Measurements from ENCODE around the gene LGR6. TPM values are rescaled to one million over a fixed set of nuclear protein-coding genes. Genes with fewer than 3 reads are reported as not detected.

Gene LGR6
- total and polyA plus RNA-seq, 2 experiments from 2014 or later: 0.80 to 1.5 TPM

GRCh38 chr1:202233804-202234203 is 40.2 kb downstream of the LGR6 start:
- H3K4me1 ChIP-seq (ENCODE audit: insufficient read depth): peaks cover 9% of the 10 kb centered on the region
- peak overlapping the region; percentile 62 for H3K27ac ChIP-seq
- no peaks in the 10 kb centered on the region for H4K20me1 ChIP-seq (ENCODE audit: insufficient read depth, poor library complexity, severe bottlenecking)
- WGBS (ENCODE audit: low lambda C conversion rate, missing lambda C conversion rate): 53% methylated on average over 2 of the region's 2 CpGs
- H2AFZ ChIP-seq: no peak overlapping the region
- H3K9me3 ChIP-seq (ENCODE audit: low read depth): no peaks in the 10 kb centered on the region
- no peaks in the 10 kb centered on the region for H3K79me2 ChIP-seq
- H3K27me3 ChIP-seq: no peaks in the 10 kb centered on the region
- H3K4me3 ChIP-seq: no peak overlapping the region
- DNase-seq (ENCODE audit: low spot score): no peak
- H3K4me2 ChIP-seq: no peak overlapping the region
- no peaks in the 10 kb centered on the region for H3K9me2 ChIP-seq (replicated peaks; ENCODE audit: insufficient read depth)
- no peaks in the 10 kb centered on the region for H3K36me3 ChIP-seq (replicated peaks; ENCODE audit: insufficient read depth, low read depth)
- TF ChIP-seq CTCF (IDR thresholded peaks at IDR 0.05; ENCODE audit: poor library complexity): no peak
- no peak for TF ChIP-seq EZH2phosphoT487 (IDR thresholded peaks at IDR 0.05; ENCODE audit: low read depth, severe bottlenecking, unreplicated experiment)
- TF ChIP-seq EZH2 (IDR thresholded peaks at IDR 0.05; ENCODE audit: borderline replicate concordance): no peak

GRCh38 chr1:202234331-202235002 is 40.9 kb downstream of the LGR6 start:
- no peak for TF ChIP-seq EZH2 (IDR thresholded peaks at IDR 0.05; ENCODE audit: borderline replicate concordance)
- 80% methylated on average over 3 of the region's 3 CpGs for WGBS (ENCODE audit: low lambda C conversion rate, missing lambda C conversion rate)
- peak overlapping the region; percentile 62 for H3K27ac ChIP-seq

GRCh38 chr1:202235003-202235660 is 41.5 kb downstream of the LGR6 start:
- H3K27ac ChIP-seq: peak overlapping the region; percentile 80

More at GRCh38 chr1:202234331-202235002, 40.9 kb downstream of the LGR6 start:
- H2AFZ ChIP-seq: no peak overlapping the region
- H3K4me1 ChIP-seq (ENCODE audit: insufficient read depth): peaks cover 9% of the 10 kb centered on the region
- H3K27me3 ChIP-seq: no peaks in the 10 kb centered on the region
- H3K4me3 ChIP-seq: no peak overlapping the region
- no peaks in the 10 kb centered on the region for H3K9me2 ChIP-seq (replicated peaks; ENCODE audit: insufficient read depth)
- H4K20me1 ChIP-seq (ENCODE audit: insufficient read depth, poor library complexity, severe bottlenecking): no peaks in the 10 kb centered on the region
- no peak for DNase-seq (ENCODE audit: low spot score)
- H3K36me3 ChIP-seq (replicated peaks; ENCODE audit: insufficient read depth, low read depth): no peaks in the 10 kb centered on the region
- H3K79me2 ChIP-seq: no peaks in the 10 kb centered on the region
- no peaks in the 10 kb centered on the region for H3K9me3 ChIP-seq (ENCODE audit: low read depth)
- no peak overlapping the region for H3K4me2 ChIP-seq

More at GRCh38 chr1:202235003-202235660, 41.5 kb downstream of the LGR6 start:
- H4K20me1 ChIP-seq (ENCODE audit: insufficient read depth, poor library complexity, severe bottlenecking): no peaks in the 10 kb centered on the region
- WGBS (ENCODE audit: low lambda C conversion rate, missing lambda C conversion rate): 86% methylated on average over 7 of the region's 7 CpGs
- H3K27me3 ChIP-seq: no peaks in the 10 kb centered on the region
- H3K9me3 ChIP-seq (ENCODE audit: low read depth): no peaks in the 10 kb centered on the region
- no peaks in the 10 kb centered on the region for H3K36me3 ChIP-seq (replicated peaks; ENCODE audit: insufficient read depth, low read depth)
- TF ChIP-seq CTCF (IDR thresholded peaks at IDR 0.05; ENCODE audit: poor library complexity) (no peak), EZH2 (IDR thresholded peaks at IDR 0.05; ENCODE audit: borderline replicate concordance) (no peak), EZH2phosphoT487 (IDR thresholded peaks at IDR 0.05; ENCODE audit: low read depth, severe bottlenecking, unreplicated experiment) (no peak)
- no peak overlapping the region for H3K4me3 ChIP-seq
- peaks cover 9% of the 10 kb centered on the region for H3K4me1 ChIP-seq (ENCODE audit: insufficient read depth)
- no peak for DNase-seq (ENCODE audit: low spot score)
- no peak overlapping the region for H2AFZ ChIP-seq
- no peaks in the 10 kb centered on the region for H3K9me2 ChIP-seq (replicated peaks; ENCODE audit: insufficient read depth)
- no peak overlapping the region for H3K4me2 ChIP-seq
- H3K79me2 ChIP-seq: no peaks in the 10 kb centered on the region

Data from hepatocyte (in vitro differentiated cells).